Activated naive CD4-positive, alpha-beta T cell treated with anti-CD3 and anti-CD28 coated beads for 36 hours (primary cell): ENCODE results near the gene EPHA6. TPM values are rescaled to one million over a fixed set of nuclear protein-coding genes. Genes with fewer than 3 reads are reported as not detected.

Experiments
- CTCF ChIA-PET: fragments of 350-600 bp; sonication (Branson Sonifier 250); formaldehyde crosslinking; loops from one replicate; lab custom pipeline; 2021; ENCODE audit warnings: antibody characterized with exemption; lab: Charles Lee
- DNase-seq: peaks from one replicate; pipeline ENCODE4 v3.0.0-alpha.2; 2020
- H3K27ac Mint-ChIP-seq: one replicate; pipeline ENCODE4 v1.8.0; 2021; ENCODE audit warnings: mild to moderate bottlenecking, mixed read lengths
- H3K27me3 Mint-ChIP-seq: one replicate; pipeline ENCODE4 v1.8.0; 2021; ENCODE audit warnings: low read depth, mixed read lengths
- H3K36me3 Mint-ChIP-seq: one replicate; pipeline ENCODE4 v1.8.0; 2021; ENCODE audit warnings: low read depth, mixed read lengths
- H3K4me1 Mint-ChIP-seq: one replicate; pipeline ENCODE4 v1.8.0; 2021; ENCODE audit warnings: low read depth, mixed read lengths
- H3K4me3 Mint-ChIP-seq: one replicate; pipeline ENCODE4 v1.8.0; 2021; ENCODE audit warnings: mild to moderate bottlenecking, moderate library complexity, mixed read lengths
- H3K9me3 Mint-ChIP-seq: one replicate; pipeline ENCODE4 v1.8.0; 2021; ENCODE audit warnings: mixed read lengths
- intact Hi-C: fragments of 100-400 bp; cut with micrococcal nuclease; formaldehyde crosslinking; loops from one replicate; pipeline ENCODE4 v1.15.1; 2023
- total RNA-seq, 2 experiments: library from RNA; stranded (reverse); gene quantifications; one replicate each; pipeline ENCODE4 v1.2.3, GENCODE V29; 2021

EPHA6 gene
- total RNA-seq, 2 experiments from 2014 or later, result not detected

- intact Hi-C loops, result no loop called here
- Mint-ChIP-seq H3K36me3 (no peaks in the 10 kb centered on the region), H3K9me3 (no peaks in the 10 kb centered on the region), H3K27me3 (peaks cover 3% of the 10 kb centered on the region), H3K4me3 (no peak overlapping the region), H3K27ac (no peak overlapping the region), H3K4me1 (no peaks in the 10 kb centered on the region)
- DNase-seq, result no peak
- CTCF ChIA-PET, result no interaction called here
Measured at GRCh38 chr3:97655971-97656370, 841.6 kb downstream of the EPHA6 start.

DNA sequence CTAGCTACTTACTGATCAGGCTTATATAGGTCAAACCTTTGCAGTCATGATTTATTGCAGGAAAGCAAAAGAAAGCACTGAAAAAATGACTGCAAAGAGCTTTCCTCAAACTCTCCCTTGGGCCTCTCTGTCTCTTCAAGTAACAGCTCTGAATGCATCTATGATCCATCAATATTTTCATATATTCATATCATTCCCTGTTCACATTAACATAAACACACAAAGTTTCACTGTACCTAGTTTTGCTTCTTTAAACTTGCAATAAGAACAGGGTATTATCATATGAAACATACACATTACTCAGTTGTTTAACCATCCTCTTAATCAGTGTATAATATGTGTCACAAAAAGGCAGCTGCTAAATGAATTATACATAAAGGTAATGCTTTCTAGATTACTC, 842.2 kb downstream of the EPHA6 start:
- CTCF ChIA-PET, result interaction anchor here (1.3 kb wide), 1 partner anchor 11 kb away, joined by 3 read pairs; no protein-coding TSS in a partner anchor
- no peaks in the 10 kb centered on the region for H3K36me3 Mint-ChIP-seq

DNA sequence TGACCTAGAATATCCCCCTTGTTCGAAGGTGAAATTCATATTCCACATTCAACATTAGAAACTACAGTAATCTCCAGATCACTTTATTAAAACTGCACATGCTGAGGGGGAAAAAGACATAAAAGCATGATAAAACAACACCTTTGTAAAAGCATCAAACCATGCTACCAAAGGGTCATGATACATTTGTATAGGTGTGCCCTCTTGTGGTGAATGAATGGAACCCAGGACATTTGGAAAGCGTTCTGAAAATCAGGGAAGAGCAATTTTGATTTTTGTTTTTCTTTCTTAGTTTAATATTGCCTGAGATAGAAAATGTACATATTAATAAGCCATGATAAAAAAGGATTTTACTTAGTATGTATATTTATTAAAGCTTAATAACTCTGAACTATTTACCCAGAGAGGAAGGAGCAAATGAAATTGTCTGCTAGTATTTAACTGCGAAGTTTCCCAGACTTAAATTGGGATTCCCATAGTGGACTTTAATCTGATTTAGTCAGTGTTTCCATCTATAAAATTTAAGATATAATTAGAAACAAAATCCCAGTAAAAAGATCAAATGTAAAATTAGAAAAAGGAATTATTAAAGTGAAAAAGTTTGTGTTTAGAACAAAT, 844.4 kb downstream of the EPHA6 start:
- H3K27ac Mint-ChIP-seq, result no peak overlapping the region
- intact Hi-C loops, result loop anchor here (1.0 kb wide), 1 partner anchor 795 kb away; no protein-coding TSS in a partner anchor
- CTCF ChIA-PET, result interaction anchor here (0.7 kb wide), 1 partner anchor 221 kb away, joined by 3 read pairs; no protein-coding TSS in a partner anchor
- H3K27me3 Mint-ChIP-seq, result peaks cover 3% of the 10 kb centered on the region
- peaks cover 1% of the 10 kb centered on the region for H3K9me3 Mint-ChIP-seq
- no peaks in the 10 kb centered on the region for H3K36me3 Mint-ChIP-seq
- no peaks in the 10 kb centered on the region for H3K4me1 Mint-ChIP-seq
- H3K4me3 Mint-ChIP-seq, result no peak overlapping the region
- no peak for DNase-seq

More for the DNA sequence above, 842.2 kb downstream of the EPHA6 start:
- no peaks in the 10 kb centered on the region for H3K4me1 Mint-ChIP-seq
- no peak overlapping the region for H3K4me3 Mint-ChIP-seq
- H3K27me3 Mint-ChIP-seq, result peaks cover 3% of the 10 kb centered on the region
- intact Hi-C loops, result no loop called here
- no peak for DNase-seq
- no peaks in the 10 kb centered on the region for H3K9me3 Mint-ChIP-seq
- no peak overlapping the region for H3K27ac Mint-ChIP-seq

GRCh38 chr3:97662264-97662663, 847.9 kb downstream of the EPHA6 start:
- H3K9me3 Mint-ChIP-seq, result peaks cover 1% of the 10 kb centered on the region
- H3K4me3 Mint-ChIP-seq, result no peak overlapping the region
- intact Hi-C loops, result no loop called here
- H3K27me3 Mint-ChIP-seq, result peaks cover 11% of the 10 kb centered on the region
- H3K36me3 Mint-ChIP-seq, result no peaks in the 10 kb centered on the region
- no peaks in the 10 kb centered on the region for H3K4me1 Mint-ChIP-seq
- no peak overlapping the region for H3K27ac Mint-ChIP-seq
- no peak for DNase-seq
- CTCF ChIA-PET, result interaction anchor here (0.6 kb wide), 1 partner anchor 361 kb away, joined by 5 read pairs; no protein-coding TSS in a partner anchor

DNA sequence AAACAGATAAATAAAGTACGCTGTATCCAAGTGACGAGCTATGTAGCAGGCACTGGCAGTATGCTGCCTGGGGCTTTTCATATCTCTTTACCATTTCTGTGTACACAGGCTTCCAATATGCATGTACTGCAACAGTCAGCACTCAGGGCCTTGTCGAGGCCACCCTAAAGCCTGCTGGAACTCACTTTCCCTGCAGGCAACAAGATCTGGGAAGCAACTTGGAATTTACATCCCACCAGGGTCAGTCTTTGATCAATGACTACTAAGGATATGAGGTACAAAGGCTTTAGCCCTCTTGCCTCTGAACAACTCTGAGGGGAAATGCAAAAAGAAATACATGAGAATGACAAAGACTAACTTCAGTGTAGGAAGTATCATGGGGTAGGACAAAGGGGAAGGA, 848.4 kb downstream of the EPHA6 start:
- intact Hi-C loops, result no loop called here
- Mint-ChIP-seq H3K4me3 (no peak overlapping the region), H3K4me1 (no peaks in the 10 kb centered on the region), H3K27me3 (peaks cover 11% of the 10 kb centered on the region), H3K9me3 (peaks cover 1% of the 10 kb centered on the region), H3K27ac (no peak overlapping the region), H3K36me3 (no peaks in the 10 kb centered on the region)
- no peak for DNase-seq
- CTCF ChIA-PET, result no interaction called here

DNA sequence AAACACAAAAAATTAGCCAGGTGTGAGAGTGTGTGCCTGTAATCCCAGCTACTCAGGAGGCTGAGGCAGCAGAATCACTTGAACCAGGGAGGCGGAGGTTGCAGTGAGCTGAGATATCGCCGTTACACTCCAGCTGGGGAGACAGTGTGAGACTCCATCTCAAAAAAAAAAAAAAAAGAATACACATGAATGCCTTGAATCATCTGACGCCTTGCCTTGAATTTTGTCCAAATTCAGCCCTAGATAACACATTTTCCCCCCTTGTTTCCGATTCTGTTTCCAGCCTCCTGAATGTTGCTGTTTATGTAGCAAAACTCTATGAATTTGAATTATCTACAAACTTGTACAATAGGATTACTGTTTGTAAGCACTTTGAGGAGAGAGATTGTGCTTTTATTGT, 851.5 kb downstream of the EPHA6 start:
- intact Hi-C loops, result no loop called here
- CTCF ChIA-PET, result no interaction called here
- no peak for DNase-seq
- no peak overlapping the region for H3K4me3 Mint-ChIP-seq
- no peak overlapping the region for H3K27ac Mint-ChIP-seq
- H3K36me3 Mint-ChIP-seq, result no peaks in the 10 kb centered on the region
- no peaks in the 10 kb centered on the region for H3K4me1 Mint-ChIP-seq
- H3K9me3 Mint-ChIP-seq, result peaks cover 1% of the 10 kb centered on the region
- peaks cover 9% of the 10 kb centered on the region for H3K27me3 Mint-ChIP-seq

DNA sequence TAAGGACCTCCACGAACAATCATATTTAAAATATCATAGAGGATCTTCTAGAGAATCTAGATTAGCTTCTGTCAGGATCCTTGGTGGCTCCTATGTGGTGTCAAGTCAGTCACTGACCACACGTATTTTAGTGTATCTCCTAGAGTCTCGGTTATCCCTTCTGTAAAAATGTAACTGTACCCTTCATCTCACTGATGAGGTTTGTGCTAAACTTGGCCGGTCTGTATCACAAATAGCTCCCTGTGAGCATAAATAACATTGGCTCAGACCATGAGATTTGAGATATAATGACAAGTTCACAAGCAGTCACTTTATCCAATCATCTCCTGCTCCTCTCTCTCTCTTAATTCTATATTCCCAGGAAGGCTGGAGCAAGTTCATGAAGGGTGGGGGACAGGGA, 856.6 kb downstream of the EPHA6 start:
- CTCF ChIA-PET, result interaction anchor here (1.0 kb wide), 1 partner anchor 48 kb away, joined by 3 read pairs; no protein-coding TSS in a partner anchor

GRCh38 chr3:97673357-97673997, 859.1 kb downstream of the EPHA6 start:
- no peaks in the 10 kb centered on the region for H3K36me3 Mint-ChIP-seq
- no peak overlapping the region for H3K4me3 Mint-ChIP-seq
- H3K27me3 Mint-ChIP-seq, result peaks cover 14% of the 10 kb centered on the region
- no peaks in the 10 kb centered on the region for H3K9me3 Mint-ChIP-seq
- DNase-seq, result no peak
- H3K27ac Mint-ChIP-seq, result no peak overlapping the region
- CTCF ChIA-PET, result no interaction called here
- H3K4me1 Mint-ChIP-seq, result no peaks in the 10 kb centered on the region
- intact Hi-C loops, result no loop called here

More for the DNA sequence above, 856.6 kb downstream of the EPHA6 start:
- intact Hi-C loops, result no loop called here
- no peaks in the 10 kb centered on the region for H3K4me1 Mint-ChIP-seq
- H3K4me3 Mint-ChIP-seq, result no peak overlapping the region
- no peak overlapping the region for H3K27ac Mint-ChIP-seq
- DNase-seq, result no peak
- H3K36me3 Mint-ChIP-seq, result no peaks in the 10 kb centered on the region
- no peaks in the 10 kb centered on the region for H3K9me3 Mint-ChIP-seq
- H3K27me3 Mint-ChIP-seq, result peaks cover 9% of the 10 kb centered on the region

- intact Hi-C loops, result no loop called here
- CTCF ChIA-PET, result no interaction called here
- H3K9me3 Mint-ChIP-seq, result no peaks in the 10 kb centered on the region
- H3K4me1 Mint-ChIP-seq, result no peaks in the 10 kb centered on the region
- no peak overlapping the region for H3K4me3 Mint-ChIP-seq
- no peak for DNase-seq
- H3K27me3 Mint-ChIP-seq, result peaks cover 14% of the 10 kb centered on the region
- no peak overlapping the region for H3K27ac Mint-ChIP-seq
- no peaks in the 10 kb centered on the region for H3K36me3 Mint-ChIP-seq
Measured at GRCh38 chr3:97674461-97674860, 860.1 kb downstream of the EPHA6 start.

DNA sequence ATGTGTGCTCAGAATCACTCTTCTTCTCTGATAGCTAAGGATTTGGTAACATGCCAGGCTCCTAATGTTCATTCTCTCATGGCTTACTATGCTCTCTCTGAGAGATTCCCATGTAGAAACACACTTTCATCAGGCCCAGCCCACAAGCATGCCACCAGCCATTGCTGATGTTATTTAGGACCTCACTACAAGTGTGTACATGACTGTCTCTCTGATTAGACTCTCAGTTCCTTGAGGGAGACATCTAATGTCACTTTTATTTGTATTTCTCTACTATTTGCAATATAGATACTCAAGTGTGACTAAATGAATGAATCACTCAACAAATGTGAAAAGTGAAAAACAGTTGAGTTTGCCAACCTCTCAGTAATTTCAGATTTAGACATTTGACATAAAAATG, 865.8 kb downstream of the EPHA6 start:
- CTCF ChIA-PET, result no interaction called here
- H3K9me3 Mint-ChIP-seq, result no peaks in the 10 kb centered on the region
- intact Hi-C loops, result no loop called here
- peaks cover 17% of the 10 kb centered on the region for H3K27me3 Mint-ChIP-seq
- H3K4me3 Mint-ChIP-seq, result no peak overlapping the region
- no peak overlapping the region for H3K27ac Mint-ChIP-seq
- no peaks in the 10 kb centered on the region for H3K36me3 Mint-ChIP-seq
- DNase-seq, result no peak
- H3K4me1 Mint-ChIP-seq, result no peaks in the 10 kb centered on the region

DNA sequence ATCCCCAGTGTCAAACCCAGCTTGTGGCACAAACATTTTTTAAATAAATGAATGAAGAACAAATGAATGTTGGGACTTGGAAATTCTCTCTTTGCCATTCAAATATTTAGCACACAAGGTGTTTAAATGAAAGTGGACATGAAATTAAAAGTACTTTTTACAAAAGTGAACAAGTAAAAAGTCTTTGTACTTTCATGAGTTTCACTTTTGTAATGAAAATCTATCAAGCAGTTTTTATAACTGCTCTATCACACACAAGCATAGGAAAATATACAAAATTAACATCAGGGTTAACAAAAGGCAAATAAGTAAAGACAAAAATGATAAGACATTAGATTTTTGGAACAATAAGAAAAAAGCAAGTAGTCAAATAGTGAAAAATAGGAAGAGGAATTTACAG, 866.3 kb downstream of the EPHA6 start:
- H3K36me3 Mint-ChIP-seq, result no peaks in the 10 kb centered on the region
- intact Hi-C loops, result no loop called here
- peaks cover 17% of the 10 kb centered on the region for H3K27me3 Mint-ChIP-seq
- no peaks in the 10 kb centered on the region for H3K9me3 Mint-ChIP-seq
- CTCF ChIA-PET, result no interaction called here
- no peak for DNase-seq
- no peaks in the 10 kb centered on the region for H3K4me1 Mint-ChIP-seq
- no peak overlapping the region for H3K27ac Mint-ChIP-seq
- H3K4me3 Mint-ChIP-seq, result no peak overlapping the region

DNA sequence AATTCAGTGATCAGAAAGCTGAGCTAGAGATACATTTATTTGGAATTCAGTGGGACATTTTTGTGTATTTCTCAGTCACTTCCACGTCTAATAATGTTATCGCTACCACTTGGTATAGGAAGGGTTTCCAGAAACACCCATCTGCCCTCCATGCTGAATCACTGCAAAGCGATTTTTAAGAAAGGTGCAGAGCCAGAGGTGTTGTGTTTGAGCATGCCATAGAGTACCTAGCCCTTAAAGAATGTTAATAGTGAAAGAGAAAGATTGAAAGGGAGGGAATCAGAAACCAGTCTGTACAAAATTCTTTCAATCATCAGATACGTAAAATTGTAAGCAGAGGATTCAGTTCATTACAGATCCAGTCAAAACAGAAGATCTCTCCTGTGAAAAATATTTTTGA, 870.1 kb downstream of the EPHA6 start:
- no peaks in the 10 kb centered on the region for H3K9me3 Mint-ChIP-seq
- no peaks in the 10 kb centered on the region for H3K36me3 Mint-ChIP-seq
- H3K27me3 Mint-ChIP-seq, result peaks cover 8% of the 10 kb centered on the region
- intact Hi-C loops, result no loop called here
- no peak overlapping the region for H3K27ac Mint-ChIP-seq
- no peak for DNase-seq
- no peaks in the 10 kb centered on the region for H3K4me1 Mint-ChIP-seq
- CTCF ChIA-PET, result no interaction called here
- H3K4me3 Mint-ChIP-seq, result no peak overlapping the region

DNA sequence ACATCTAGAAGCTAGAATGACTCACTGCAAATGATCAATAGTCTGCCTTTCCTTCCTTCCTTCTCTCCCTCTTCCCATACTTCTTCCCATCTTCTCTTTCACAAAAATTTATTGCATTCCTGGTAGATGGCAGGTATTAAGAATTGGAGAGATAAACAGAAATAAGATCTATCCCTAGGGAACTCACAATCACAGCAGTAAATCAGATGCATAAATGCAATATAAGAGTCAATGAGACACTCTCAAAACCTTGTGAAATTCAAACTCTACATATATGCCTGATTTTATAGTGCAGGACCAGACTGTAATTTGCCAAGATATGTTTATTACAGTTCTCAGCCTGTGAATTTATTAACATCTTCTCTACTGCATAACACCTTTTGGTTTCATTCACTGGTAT, 871.9 kb downstream of the EPHA6 start:
- CTCF ChIA-PET, result no interaction called here
- Mint-ChIP-seq H3K4me3 (no peak overlapping the region), H3K27ac (no peak overlapping the region), H3K27me3 (peaks cover 4% of the 10 kb centered on the region), H3K36me3 (no peaks in the 10 kb centered on the region), H3K4me1 (no peaks in the 10 kb centered on the region), H3K9me3 (no peaks in the 10 kb centered on the region)
- intact Hi-C loops, result no loop called here
- no peak for DNase-seq
